ENCODE data around the gene ITIH5. TPM values are rescaled to one million over a fixed set of nuclear protein-coding genes. Genes with fewer than 3 reads are reported as not detected.

Gene ITIH5
- total RNA-seq, 4 donors from 2014 or later, result 24.9 to 68.1 (median 39.0) TPM

DNA sequence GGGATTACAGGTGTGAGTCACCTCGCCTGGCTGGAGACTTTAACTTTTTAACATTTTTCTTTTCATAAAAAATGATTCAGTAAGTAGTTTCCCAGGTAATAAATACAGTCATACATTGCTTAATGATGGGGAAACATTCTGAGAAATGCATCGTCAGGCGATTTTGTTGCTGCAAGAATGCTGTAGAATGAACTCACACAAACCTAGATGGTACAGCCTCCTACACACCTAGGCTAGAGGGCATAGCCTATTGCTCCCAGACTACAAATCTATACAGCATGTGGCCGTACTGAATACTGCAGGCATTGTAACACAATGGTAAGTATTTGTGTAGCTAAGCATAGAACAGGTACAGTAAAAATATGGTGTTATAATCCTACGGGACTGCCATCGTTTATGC lies 147.4 kb downstream of the ITIH5 start:
- H3K4me1 ChIP-seq, result no peaks in the 10 kb centered on the region
- TF ChIP-seq, protein P1, sequence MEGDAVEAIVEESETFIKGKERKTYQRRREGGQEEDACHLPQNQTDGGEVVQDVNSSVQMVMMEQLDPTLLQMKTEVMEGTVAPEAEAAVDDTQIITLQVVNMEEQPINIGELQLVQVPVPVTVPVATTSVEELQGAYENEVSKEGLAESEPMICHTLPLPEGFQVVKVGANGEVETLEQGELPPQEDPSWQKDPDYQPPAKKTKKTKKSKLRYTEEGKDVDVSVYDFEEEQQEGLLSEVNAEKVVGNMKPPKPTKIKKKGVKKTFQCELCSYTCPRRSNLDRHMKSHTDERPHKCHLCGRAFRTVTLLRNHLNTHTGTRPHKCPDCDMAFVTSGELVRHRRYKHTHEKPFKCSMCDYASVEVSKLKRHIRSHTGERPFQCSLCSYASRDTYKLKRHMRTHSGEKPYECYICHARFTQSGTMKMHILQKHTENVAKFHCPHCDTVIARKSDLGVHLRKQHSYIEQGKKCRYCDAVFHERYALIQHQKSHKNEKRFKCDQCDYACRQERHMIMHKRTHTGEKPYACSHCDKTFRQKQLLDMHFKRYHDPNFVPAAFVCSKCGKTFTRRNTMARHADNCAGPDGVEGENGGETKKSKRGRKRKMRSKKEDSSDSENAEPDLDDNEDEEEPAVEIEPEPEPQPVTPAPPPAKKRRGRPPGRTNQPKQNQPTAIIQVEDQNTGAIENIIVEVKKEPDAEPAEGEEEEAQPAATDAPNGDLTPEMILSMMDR (IDR thresholded peaks at IDR 0.05), result no peak
- TF ChIP-seq EP300 (IDR thresholded peaks at IDR 0.05), result no peak
- TF ChIP-seq POLR2AphosphoS5 (IDR thresholded peaks at IDR 0.05), result no peak
- no peaks in the 10 kb centered on the region for H3K36me3 ChIP-seq
- 93% methylated on average over 6 of the region's 6 CpGs for WGBS
- no peak overlapping the region for H3K4me3 ChIP-seq
- intact Hi-C loops (cut with DNase I), result no loop called here
- H3K27ac ChIP-seq (replicated peaks in 1 of 4), result no peak overlapping the region
- DNase-seq (ENCODE audit: extremely low spot score), result no peak
- peaks cover 0 to 23% (median 0%) of the 10 kb centered on the region in 4 donors for H3K27me3 ChIP-seq
- no peaks in the 10 kb centered on the region for H3K9me3 ChIP-seq

DNA sequence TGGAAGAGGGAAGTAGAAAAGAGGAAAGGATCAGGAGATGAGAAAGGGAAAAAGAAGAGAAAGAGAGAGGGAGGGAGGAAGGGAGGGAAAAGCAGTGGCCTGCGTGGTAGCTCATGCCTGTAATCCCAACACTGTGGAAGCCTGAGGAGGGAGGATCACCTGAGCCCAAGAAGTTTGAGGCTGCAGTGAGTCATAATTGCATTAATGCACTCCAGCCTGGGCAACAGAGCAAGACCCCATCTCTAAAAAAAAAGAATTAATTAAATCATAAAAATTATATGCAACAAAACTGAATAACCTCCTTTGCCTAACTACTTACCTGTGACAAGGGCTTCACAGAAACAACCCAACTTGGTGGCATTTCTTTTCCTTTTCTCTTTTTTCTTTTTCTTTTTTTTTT lies 148.1 kb downstream of the ITIH5 start:
- no peaks in the 10 kb centered on the region for H3K9me3 ChIP-seq
- WGBS, result 88% methylated on average over 1 of the region's 1 CpG
- no peak for DNase-seq (ENCODE audit: extremely low spot score)
- no peaks in the 10 kb centered on the region for H3K4me1 ChIP-seq
- no peak overlapping the region for H3K27ac ChIP-seq (replicated peaks in 1 of 4)
- intact Hi-C loops (cut with DNase I), result no loop called here
- no peaks in the 10 kb centered on the region for H3K36me3 ChIP-seq
- TF ChIP-seq POLR2A (IDR thresholded peaks at IDR 0.05; ENCODE audit: low read depth), result no peak
- no peak for TF ChIP-seq EP300 (IDR thresholded peaks at IDR 0.05)
- no peak overlapping the region for H3K4me3 ChIP-seq
- H3K27me3 ChIP-seq, result peaks cover 0 to 17% (median 0%) of the 10 kb centered on the region in 4 donors

DNA sequence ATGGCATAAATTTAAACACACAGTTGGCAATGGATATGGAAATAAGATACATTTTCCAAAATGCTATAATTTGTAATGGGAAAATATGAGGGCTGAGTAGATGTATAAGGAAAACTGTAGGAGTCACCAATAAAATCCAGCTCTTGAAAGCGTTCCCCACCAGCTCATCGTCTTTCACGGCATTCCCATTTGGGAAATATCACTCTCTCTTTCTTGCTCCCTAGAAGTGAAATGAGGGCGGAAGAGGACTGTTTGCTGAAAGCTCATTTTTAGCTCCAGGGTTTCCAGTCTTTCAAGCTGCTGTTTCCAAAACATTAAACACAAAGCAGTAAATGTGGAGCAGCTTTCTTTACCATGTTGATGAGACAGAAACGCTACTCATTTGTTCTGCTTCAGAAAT lies 151.3 kb downstream of the ITIH5 start:
- no peaks in the 10 kb centered on the region for H3K4me1 ChIP-seq
- WGBS, result 54% methylated on average over 5 of the region's 5 CpGs

DNA sequence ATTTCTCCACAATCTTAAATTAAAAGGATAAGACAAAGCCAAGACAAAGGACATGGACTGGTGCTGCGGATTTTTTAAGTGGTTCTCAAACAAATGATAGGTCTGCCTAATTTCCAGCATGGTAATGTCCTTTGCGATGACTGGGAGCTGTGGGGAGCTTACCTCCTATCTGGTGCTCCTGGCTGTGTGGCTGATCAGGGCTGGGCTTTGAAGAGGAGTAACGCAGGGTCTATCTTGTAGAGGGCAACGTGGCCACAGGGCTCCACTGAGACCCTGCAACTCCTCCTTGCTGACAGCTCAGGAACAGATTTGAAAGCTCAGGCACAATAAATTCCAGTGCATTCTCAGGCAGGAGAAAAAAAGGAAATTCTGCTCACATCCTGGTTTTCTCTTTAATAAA lies 152.8 kb downstream of the ITIH5 start:
- TF ChIP-seq, protein P1 (IDR thresholded peaks at IDR 0.05), result no peak
- no peak for TF ChIP-seq POLR2AphosphoS5 (IDR thresholded peaks at IDR 0.05)
- no peak for TF ChIP-seq POLR2A (IDR thresholded peaks at IDR 0.05; ENCODE audit: low read depth)
- no peak for TF ChIP-seq EP300 (IDR thresholded peaks at IDR 0.05)
- no peak overlapping the region for H3K27ac ChIP-seq (replicated peaks in 1 of 4)
- H3K36me3 ChIP-seq, result no peaks in the 10 kb centered on the region
- H3K4me1 ChIP-seq, result no peaks in the 10 kb centered on the region
- peaks cover 0 to 14% (median 0%) of the 10 kb centered on the region in 4 donors for H3K27me3 ChIP-seq
- H3K4me3 ChIP-seq, result no peak overlapping the region
- intact Hi-C loops (cut with DNase I), result no loop called here
- peaks cover 0 to 4% (median 2%) of the 10 kb centered on the region in 4 donors for H3K9me3 ChIP-seq
- no peak for DNase-seq (ENCODE audit: extremely low spot score)
- 73% methylated on average over 4 of the region's 4 CpGs for WGBS

More for the DNA sequence above, 151.3 kb downstream of the ITIH5 start:
- intact Hi-C loops (cut with DNase I), result no loop called here
- TF ChIP-seq POLR2A (IDR thresholded peaks at IDR 0.05; ENCODE audit: low read depth), result no peak
- H3K4me3 ChIP-seq, result no peak overlapping the region
- no peak overlapping the region for H3K27ac ChIP-seq (replicated peaks in 1 of 4)
- H3K36me3 ChIP-seq, result no peaks in the 10 kb centered on the region
- H3K9me3 ChIP-seq, result peaks cover 0 to 4% (median under 1%) of the 10 kb centered on the region in 4 donors
- H3K27me3 ChIP-seq, result peaks cover 0 to 14% (median 0%) of the 10 kb centered on the region in 4 donors
- no peak for DNase-seq (ENCODE audit: extremely low spot score)

DNA sequence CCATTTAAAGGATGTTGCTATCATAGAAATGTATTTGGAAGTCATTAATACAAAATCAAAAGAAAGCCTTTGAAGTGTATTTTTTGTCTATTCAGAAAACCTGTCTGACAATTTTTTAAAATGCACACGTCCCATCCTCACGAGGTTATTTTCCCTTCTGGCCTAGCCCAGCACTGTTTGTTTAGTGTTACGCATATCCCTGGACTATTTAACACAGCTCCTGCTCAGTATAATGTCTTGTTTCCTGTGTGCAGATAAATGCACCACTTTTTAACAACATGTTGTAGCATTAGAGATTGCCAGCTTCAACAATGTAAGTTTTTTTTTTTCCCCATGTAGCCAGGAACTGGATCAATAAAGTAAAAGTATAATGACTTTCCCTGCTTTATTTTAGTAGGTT lies 153.3 kb downstream of the ITIH5 start:
- no peaks in the 10 kb centered on the region for H3K4me1 ChIP-seq
- intact Hi-C loops (cut with DNase I), result no loop called here
- no peak for DNase-seq (ENCODE audit: extremely low spot score)
- no peaks in the 10 kb centered on the region for H3K36me3 ChIP-seq
- no peak overlapping the region for H3K4me3 ChIP-seq
- H3K27me3 ChIP-seq, result peaks cover 0 to 13% (median 0%) of the 10 kb centered on the region in 4 donors
- 94% methylated on average over 3 of the region's 3 CpGs for WGBS
- no peak for TF ChIP-seq EP300 (IDR thresholded peaks at IDR 0.05)
- no peak for TF ChIP-seq POLR2A (IDR thresholded peaks at IDR 0.05; ENCODE audit: low read depth)
- no peak for TF ChIP-seq POLR2AphosphoS5 (IDR thresholded peaks at IDR 0.05)
- TF ChIP-seq, protein P1 (IDR thresholded peaks at IDR 0.05), result no peak
- peaks cover 0 to 4% (median 2%) of the 10 kb centered on the region in 4 donors for H3K9me3 ChIP-seq
- no peak overlapping the region for H3K27ac ChIP-seq (replicated peaks in 1 of 4)

DNA sequence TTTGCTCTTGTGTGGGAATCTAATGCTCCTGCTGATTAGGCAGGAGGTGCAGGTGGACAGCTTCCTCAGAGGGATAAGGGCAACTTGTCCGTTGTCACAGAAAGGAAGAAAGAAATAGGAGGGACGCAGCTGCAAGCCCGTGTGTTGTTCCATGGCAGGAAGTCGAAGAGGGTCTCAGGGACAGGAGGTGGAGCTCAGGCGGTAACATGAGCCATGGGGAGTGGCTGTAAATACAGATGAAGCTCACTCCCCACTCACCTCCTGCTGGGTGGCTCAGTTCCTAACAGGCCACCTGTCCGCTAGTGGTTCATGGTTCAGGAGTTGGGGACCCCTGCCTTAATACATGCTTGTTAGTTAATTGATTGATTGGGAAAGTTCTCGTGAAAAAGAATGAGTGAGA lies 154.3 kb downstream of the ITIH5 start:
- Histone ChIP-seq H3K4me1 (no peaks in the 10 kb centered on the region), H3K27me3 (peaks cover 0 to 7% (median 0%) of the 10 kb centered on the region in 4 donors), H3K9me3 (peaks cover 0 to 4% (median 2%) of the 10 kb centered on the region in 4 donors), H3K4me3 (no peak overlapping the region), H3K27ac (replicated peaks in 1 of 4) (no peak overlapping the region), H3K36me3 (no peaks in the 10 kb centered on the region)
- no peak for TF ChIP-seq POLR2A (IDR thresholded peaks at IDR 0.05; ENCODE audit: low read depth)
- TF ChIP-seq POLR2AphosphoS5 (IDR thresholded peaks at IDR 0.05), result no peak
- TF ChIP-seq, protein P1 (IDR thresholded peaks at IDR 0.05), result no peak
- no peak for TF ChIP-seq EP300 (IDR thresholded peaks at IDR 0.05)
- intact Hi-C loops (cut with DNase I), result no loop called here
- WGBS, result 72% methylated on average over 7 of the region's 7 CpGs
- DNase-seq (ENCODE audit: extremely low spot score), result no peak
